HepG2 (cell line): ENCODE results near the gene GPS2. TPM values are rescaled to one million over a fixed set of nuclear protein-coding genes. Genes with fewer than 3 reads are reported as not detected.

ENCODE experiments used
- ATAC-seq: fragments of 200-7000 bp; cut with Tn5 transposase; 3 replicates; pipeline ENCODE4 v1.9.1; 2020; ENCODE audit warnings: mild to moderate bottlenecking, moderate library complexity
- BruUV-seq: library from RNA; stranded (reverse); fragments of 400-500 nt; replicated peaks from 2 replicates; lab custom pipeline; 2021; lab: Mats Ljungman, UMichigan
- CTCF ChIA-PET: fragments of 300-600 bp; formaldehyde crosslinking; extraction: SDS; loops from one replicate; lab custom pipeline; 2021; ENCODE audit warnings: low total read pairs, inconsistent platforms, low intra/inter-chr PET ratio; lab: Yijun Ruan, JAX
- POLR2A ChIA-PET: fragments of 350-600 bp; sonication (Branson Sonifier 250); formaldehyde crosslinking; loops from one replicate; lab custom pipeline; 2020; ENCODE audit warnings: antibody characterized with exemption, inconsistent platforms; lab: Yijun Ruan, JAX
- DNase-seq: peaks from one replicate; pipeline ENCODE4 v3.0.0-alpha.2; 2015; ENCODE audit warnings: low spot score
- FAIRE-seq: peaks from 3 replicates; lab custom pipeline; 2011; peaks lifted over from hg19 to GRCh38; lab: Jason Lieb, UNC
- H2AFZ ChIP-seq: one replicate; pipeline ENCODE4 v1.6.1; 2011; ENCODE audit warnings: low read length, inconsistent platforms
- H3K27ac ChIP-seq: fragments of 300-600 bp; 3 replicates; pipeline ENCODE4 v1.8.0; 2011; ENCODE audit warnings: mixed run types, mild to moderate bottlenecking, mixed read lengths, low read length, inconsistent platforms; ENCODE audit not compliant: insufficient read depth; ENCODE audit errors: extremely low read length
- H3K27me3 ChIP-seq, 2 experiments: fragments of 200-600 bp in 1 of 2; 2 replicates in 1 of 2; 3 replicates in 1 of 2; pipeline versions ENCODE4 v1.6.0 to v1.8.0; 2011; ENCODE audit warnings: low read length in 2 of 2, mild to moderate bottlenecking in 2 of 2, moderate library complexity in 2 of 2, inconsistent platforms in 1 of 2; ENCODE audit not compliant: insufficient read depth in 2 of 2, control insufficient read depth in 1 of 2
- H3K36me3 ChIP-seq, 2 experiments: fragments of 200-600 bp in 1 of 2; replicated peaks in 1 of 2; 2 replicates in 1 of 2; 3 replicates in 1 of 2; pipeline versions ENCODE4 v1.5.1 to v1.8.0; 2011; ENCODE audit warnings: low read length in 2 of 2, inconsistent platforms in 1 of 2; ENCODE audit not compliant: insufficient read depth in 2 of 2, control insufficient read depth in 1 of 2
- H3K4me1 ChIP-seq: 2 replicates; pipeline ENCODE4 v1.5.1; 2012; ENCODE audit warnings: low read length, inconsistent platforms; ENCODE audit not compliant: insufficient read depth
- H3K4me2 ChIP-seq: 2 replicates; pipeline ENCODE4 v1.6.0; 2011; ENCODE audit warnings: low read depth, low read length, inconsistent platforms
- H3K4me3 ChIP-seq, 3 experiments: fragments of 200-600 bp in 1 of 3; sonication (generic), shearing (Covaris generic) in 1 of 3; replicated peaks in 1 of 3; 2 replicates each; pipeline ENCODE4 v1.5.1; 2011 to 2016; ENCODE audit warnings: low read length in 3 of 3, inconsistent platforms in 2 of 3, low read depth in 2 of 3, mild to moderate bottlenecking in 2 of 3, control low read depth in 1 of 3, mixed read lengths in 1 of 3; ENCODE audit not compliant: insufficient read depth in 1 of 3
- H3K79me2 ChIP-seq: one replicate; pipeline ENCODE4 v1.6.1; 2011; ENCODE audit warnings: low read length, inconsistent platforms; ENCODE audit not compliant: insufficient read depth
- H3K9ac ChIP-seq: 2 replicates; pipeline ENCODE4 v1.6.0; 2011; ENCODE audit warnings: mild to moderate bottlenecking, low read depth, low read length, inconsistent platforms; ENCODE audit not compliant: insufficient read depth
- H3K9me3 ChIP-seq: 2 replicates; pipeline ENCODE4 v1.5.1; 2012; ENCODE audit warnings: mild to moderate bottlenecking, low read length
- H4K20me1 ChIP-seq: 2 replicates; pipeline ENCODE4 v1.6.0; 2011; ENCODE audit warnings: inconsistent platforms, mild to moderate bottlenecking, low read length, moderate library complexity; ENCODE audit not compliant: insufficient read depth
- ATF3 ChIP-seq: sonication (generic); formaldehyde crosslinking; IDR thresholded peaks from 2 replicates; pipeline ENCODE4 v1.4.0; 2020; ENCODE audit warnings: missing genetic modification reagents
- ETV6 ChIP-seq: sonication (generic); formaldehyde crosslinking; conservative IDR thresholded peaks from 2 replicates; pipeline ENCODE4 v1.4.0; 2020; ENCODE audit warnings: missing genetic modification reagents
- GABPB1 ChIP-seq: IDR thresholded peaks from 2 replicates; pipeline ENCODE4 v1.6.1; 2016; ENCODE audit warnings: mild to moderate bottlenecking, missing genetic modification reagents, moderate library complexity, missing compliant biosample characterization
- KLF16 ChIP-seq, 2 experiments: sonication (generic) in 1 of 2; formaldehyde crosslinking in 1 of 2; IDR thresholded peaks; 2 replicates each; pipeline versions ENCODE4 v1.6.1 to v1.8.0; 2016 to 2023; ENCODE audit warnings: missing genetic modification reagents in 2 of 2, missing compliant biosample characterization in 1 of 2
- KLF9 ChIP-seq: IDR thresholded peaks from 2 replicates; pipeline ENCODE4 v1.6.1; 2016; ENCODE audit warnings: low read depth
- NFE2L1 ChIP-seq: sonication (generic); formaldehyde crosslinking; IDR thresholded peaks from 2 replicates; pipeline ENCODE4 v1.4.0; 2020; ENCODE audit warnings: missing genetic modification reagents, mild to moderate bottlenecking, borderline replicate concordance
- RXRA ChIP-seq: sonication (generic); formaldehyde crosslinking; IDR thresholded peaks from 2 replicates; pipeline ENCODE4 v1.5.1; 2020; ENCODE audit warnings: missing genetic modification reagents
- SATB2 ChIP-seq: sonication (generic); formaldehyde crosslinking; IDR thresholded peaks from 2 replicates; pipeline ENCODE4 v1.5.0; 2020; ENCODE audit warnings: missing genetic modification reagents
- SUZ12 ChIP-seq: fragments of 150-350 bp; IDR thresholded peaks from 2 replicates; pipeline ENCODE4 v1.6.1; 2014; ENCODE audit warnings: low read depth, low read length
- ZBTB21 ChIP-seq: sonication (generic); formaldehyde crosslinking; IDR thresholded peaks from 2 replicates; pipeline ENCODE4 v1.4.0; 2020; ENCODE audit warnings: missing genetic modification reagents
- ZMYM2 ChIP-seq: sonication (generic); formaldehyde crosslinking; IDR thresholded peaks from 2 replicates; pipeline ENCODE4 v1.8.0; 2022; ENCODE audit warnings: mild to moderate bottlenecking, missing genetic modification reagents
- ZNF280D ChIP-seq: sonication (generic); formaldehyde crosslinking; IDR thresholded peaks from 2 replicates; pipeline ENCODE4 v1.5.1; 2020; ENCODE audit warnings: mild to moderate bottlenecking, missing genetic modification reagents
- ZNF660 ChIP-seq: sonication (generic); formaldehyde crosslinking; IDR thresholded peaks from 2 replicates; pipeline ENCODE4 v1.5.1; 2020; ENCODE audit warnings: mild to moderate bottlenecking, low read depth, missing genetic modification reagents, borderline replicate concordance
- ZNF768 ChIP-seq: sonication (generic); formaldehyde crosslinking; IDR thresholded peaks from 2 replicates; pipeline ENCODE4 v1.4.0; 2020; ENCODE audit warnings: missing genetic modification reagents
- ZNF879 ChIP-seq: sonication (generic); formaldehyde crosslinking; IDR thresholded peaks from 2 replicates; pipeline ENCODE4 v1.8.1; 2023; ENCODE audit warnings: missing genetic modification reagents
- WGBS: methylation state at CpG from one replicate; pipeline ENCODE4 v1.1.6; 2017; ENCODE audit warnings: low lambda C conversion rate; 5-methylcytosine and 5-hydroxymethylcytosine counted together
- in situ Hi-C: cut with HindIII; loops from 2 replicates; pipeline ENCODE4 v1.10.0; 2017; ENCODE audit warnings: low pct_unique_long_range_greater_than_20kb; ENCODE audit not compliant: extremely low pct_ligation_motif_present
- intact Hi-C: fragments of 100-400 bp; cut with micrococcal nuclease; formaldehyde crosslinking; loops from one replicate; pipeline ENCODE4 v1.10.0; 2022; ENCODE audit not compliant: unreplicated experiment
- polyA plus RNA-seq, 8 experiments: library from polyadenylated mRNA; depleted of rRNA in 3 of 8; stranded (reverse) in 7 of 8; unstranded in 1 of 8; fragments of >200 nt; fragmentation: Illumina TruSeq in 4 of 8; extraction: Trizol in 4 of 8; gene quantifications; 2 replicates each; pipeline versions ENCODE4 v1.2.1 to v1.2.3, GENCODE V29; 2011 to 2016; ENCODE audit warnings: low read depth in 4 of 8, missing spikeins in 1 of 8, mixed read lengths in 1 of 8; ENCODE audit not compliant: insufficient read depth in 1 of 8
- total RNA-seq, 5 experiments: library from RNA; depleted of rRNA; stranded (reverse); fragments of >200 nt; fragmentation: Illumina TruSeq; extraction: Trizol; gene quantifications; 2 replicates each; pipeline ENCODE4 v1.2.3, GENCODE V29; 2016; ENCODE audit warnings: low read depth in 1 of 5

GPS2 gene
- total and polyA plus RNA-seq, 2 of the 13 experiments (the other 11 are each of a cell fraction or from before 2014, with no cell fraction given): 58.0 to 59.4 TPM

GRCh38 chr17:7290166-7290565 is 25.0 kb downstream of the GPS2 start:
- TF ChIP-seq NFE2L1 (no peak), ZNF660 (CRISPR knock-in tag) (no peak), ETV6 (CRISPR knock-in tag) (no peak), KLF16 (CRISPR knock-in tag; IDR thresholded peaks at IDR 0.05) (no peak), GABPB1 (CRISPR knock-in tag) (no peak), ZNF768 (CRISPR knock-in tag) (no peak), ZNF879 (CRISPR knock-in tag) (no peak), ZMYM2 (CRISPR knock-in tag) (no peak), SUZ12 (no peak), KLF9 (CRISPR knock-in tag) (no peak), ATF3 (CRISPR knock-in tag) (no peak), RXRA (no peak), ZNF280D (CRISPR knock-in tag) (no peak), SATB2 (CRISPR knock-in tag) (no peak), ZBTB21 (CRISPR knock-in tag) (no peak)
- ChIA-PET POLR2A (no interaction called here), CTCF (no interaction called here)
- ATAC-seq (no peak), DNase-seq (no peak), FAIRE-seq (no peak)
- 77% methylated on average over 14 of the region's 19 CpGs for WGBS
- Histone ChIP-seq H3K27ac (no peak overlapping the region), H2AFZ (no peak overlapping the region), H4K20me1 (no peaks in the 10 kb centered on the region), H3K9me3 (no peaks in the 10 kb centered on the region), H3K4me1 (peaks cover 26% of the 10 kb centered on the region), H3K4me3 (no peak overlapping the region), H3K27me3 (peaks cover 0 to 11% of the 10 kb centered on the region in 2 experiments; a peak in 2 of 5 replicates), H3K4me2 (no peak overlapping the region), H3K9ac (no peak overlapping the region), H3K36me3 (peaks cover 0 to 1% of the 10 kb centered on the region in 2 experiments; a peak in 2 of 5 replicates), H3K79me2 (no peaks in the 10 kb centered on the region)
- intact Hi-C loops (no loop called here), in situ Hi-C loops (no loop called here)
- no TSS peak for BruUV-seq
